Muscle of leg (tissue), 11 donors: ENCODE measurements around the gene PTGDS. TPM values are rescaled to one million over a fixed set of nuclear protein-coding genes. Genes with fewer than 3 reads are reported as not detected.
"Not testable (repeated sequence)": the region's sequence is repeated elsewhere in the genome, so short reads cannot be mapped to it uniquely, and the experiment has no call there.

Source experiments
- DNase-seq: peaks from one replicate; pipeline ENCODE4 v3.0.0; 2013
- H3K27ac ChIP-seq: one replicate; pipeline ENCODE4 v1.5.1; 2013; ENCODE audit warnings: mild to moderate bottlenecking, low read length, control low read depth
- H3K27me3 ChIP-seq: one replicate; pipeline ENCODE4 v1.6.1; 2013; ENCODE audit warnings: low read length; ENCODE audit not compliant: control insufficient read depth, insufficient read depth
- H3K36me3 ChIP-seq: one replicate; pipeline ENCODE4 v1.6.1; 2013; ENCODE audit warnings: low read length; ENCODE audit not compliant: control insufficient read depth, insufficient read depth
- H3K4me1 ChIP-seq: one replicate; pipeline ENCODE4 v1.6.1; 2013; ENCODE audit warnings: low read length; ENCODE audit not compliant: control insufficient read depth, insufficient read depth
- H3K4me3 ChIP-seq: one replicate; pipeline ENCODE4 v1.5.1; 2013; ENCODE audit warnings: low read length, control low read depth
- H3K9me3 ChIP-seq: replicated peaks from 2 replicates; pipeline ENCODE4 v1.6.1; 2013; ENCODE audit warnings: low read depth, low read length; ENCODE audit not compliant: control insufficient read depth
- WGBS: methylation state at CpG from one replicate; pipeline ENCODE4 v1.1.5; 2013; ENCODE audit warnings: missing lambda C conversion rate; ENCODE audit not compliant: insufficient coverage; 5-methylcytosine and 5-hydroxymethylcytosine counted together
- polyA plus RNA-seq, 8 donors: library from polyadenylated mRNA; unstranded; fragments of 120-200 nt; gene quantifications; one replicate each; pipeline versions ENCODE4 v1.2.1 to v1.2.3, GENCODE V29; 2013; ENCODE audit warnings: inconsistent platforms in 1 of 8, low replicate concordance in 1 of 8; ENCODE audit not compliant: insufficient read length in 8 of 8, insufficient read depth in 1 of 8
- total RNA-seq: library from RNA; stranded (reverse); fragments of 120-200 nt; gene quantifications from one replicate; pipeline ENCODE4 v1.2.4, GENCODE V29; 2013

The PTGDS gene
- total and polyA plus RNA-seq, 9 donors: 2.8 to 15.9 (median 7.2) TPM

DNA sequence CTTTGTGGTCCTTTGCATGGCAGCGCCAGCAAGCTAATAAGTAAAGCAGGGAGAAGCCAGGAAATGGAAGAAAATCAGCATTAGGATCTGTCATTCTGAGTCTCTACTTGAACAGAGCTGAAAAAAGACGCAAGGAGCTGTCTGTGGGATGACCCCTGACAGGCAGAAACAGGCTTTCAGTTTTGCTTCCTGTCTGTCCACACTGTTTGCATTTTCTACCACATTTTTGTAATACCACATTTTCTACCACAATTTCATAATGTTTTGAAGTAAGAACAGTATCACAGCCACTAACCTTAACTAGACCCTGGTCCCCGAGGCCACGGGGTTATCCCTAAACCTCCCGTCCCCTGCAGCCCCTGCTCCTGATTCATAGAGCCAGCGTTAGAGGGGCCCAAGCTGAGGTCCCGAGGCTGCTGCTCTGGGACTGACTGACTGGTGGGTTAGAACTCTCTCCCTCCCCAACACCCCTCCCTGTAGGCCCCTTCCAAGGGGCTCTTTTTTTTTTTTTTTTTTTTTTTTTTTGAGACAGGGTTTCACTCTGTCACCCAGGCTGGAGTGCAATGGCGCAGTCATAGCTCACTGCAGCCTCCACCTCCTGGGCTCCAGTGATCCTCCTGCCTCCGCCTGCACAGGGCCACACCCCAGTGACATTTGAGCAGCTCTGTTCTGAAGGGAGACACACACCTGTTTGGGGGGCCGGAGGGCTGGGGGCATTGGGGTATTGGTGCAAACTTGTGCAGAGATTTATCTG, 23.1 kb downstream of the PTGDS start:
- 67% methylated on average over 7 of the region's 10 CpGs for WGBS
- Histone ChIP-seq H3K27ac (peak overlapping the region; percentile 13), H3K27me3 (peaks cover 25% of the 10 kb centered on the region), H3K4me3 (no peak overlapping the region), H3K9me3 (no peaks in the 10 kb centered on the region), H3K4me1 (peaks cover 16% of the 10 kb centered on the region), H3K36me3 (no peaks in the 10 kb centered on the region)
- no peak for DNase-seq

DNA sequence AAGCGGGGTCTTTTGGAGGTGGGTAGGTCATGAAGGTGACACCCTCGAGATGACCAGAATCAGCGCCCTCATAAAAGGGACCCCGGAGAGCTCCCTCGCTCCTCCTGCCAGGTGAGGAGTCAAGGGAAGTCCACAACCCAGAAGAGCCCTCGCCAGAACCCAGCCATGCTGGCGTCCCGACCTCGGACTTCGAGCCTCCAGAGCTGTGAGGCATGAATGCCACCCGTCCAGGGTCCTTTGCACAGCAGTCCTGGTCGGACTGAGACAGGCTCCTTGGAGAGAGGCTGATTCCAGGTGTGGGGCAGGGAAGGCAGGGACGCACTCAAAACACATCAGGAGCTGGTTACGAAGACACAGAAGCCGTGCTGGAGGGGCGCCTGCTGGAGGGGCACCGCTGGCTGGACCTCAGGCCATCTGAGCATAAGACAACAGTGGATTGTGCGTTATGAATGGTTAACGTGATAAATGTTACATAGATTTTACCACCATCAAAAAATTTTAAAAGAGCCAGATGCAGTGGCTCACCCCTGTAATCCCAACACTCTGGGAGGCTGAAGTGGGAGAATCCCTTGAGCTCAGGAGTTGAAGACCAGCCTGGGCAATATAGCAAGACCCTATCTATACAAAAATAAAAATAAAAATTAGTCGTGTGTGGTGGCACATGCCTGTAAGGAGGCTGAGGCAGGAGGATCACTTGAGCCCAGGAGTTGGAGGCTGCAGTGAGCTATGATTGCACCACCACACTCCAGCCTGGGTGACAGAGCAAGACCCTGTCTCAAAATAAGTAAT, 24.7 kb downstream of the PTGDS start:
- 75% methylated on average over 13 of the region's 20 CpGs for WGBS

DNA sequence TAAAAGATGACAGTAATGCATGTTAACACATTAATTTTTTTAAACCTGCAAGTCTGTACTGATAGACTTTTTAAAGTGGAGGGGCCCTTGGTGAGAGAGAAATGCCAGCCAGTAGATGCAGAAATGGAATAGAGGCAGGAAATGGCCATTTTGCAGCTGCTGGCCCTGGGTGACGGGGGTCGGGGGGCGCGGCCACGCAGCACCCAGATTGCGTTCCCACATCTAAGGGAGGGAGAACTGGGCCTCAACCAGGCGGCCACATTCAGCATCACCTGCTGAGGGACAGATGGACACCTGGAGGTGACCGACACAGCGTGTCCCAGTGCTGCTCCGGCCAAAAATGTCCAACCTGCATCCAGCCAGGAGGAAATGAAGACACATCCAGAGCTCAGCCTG, 25.3 kb downstream of the PTGDS start:
- H3K36me3 ChIP-seq: no peaks in the 10 kb centered on the region
- H3K4me1 ChIP-seq: peaks cover 14% of the 10 kb centered on the region
- H3K27ac ChIP-seq: no peak overlapping the region
- no peaks in the 10 kb centered on the region for H3K9me3 ChIP-seq
- DNase-seq: no peak
- WGBS: 70% methylated on average over 10 of the region's 10 CpGs
- H3K27me3 ChIP-seq: peaks cover 3% of the 10 kb centered on the region
- no peak overlapping the region for H3K4me3 ChIP-seq

More for the DNA sequence above, 24.7 kb downstream of the PTGDS start:
- no peak for DNase-seq
- Histone ChIP-seq H3K27me3 (peaks cover 9% of the 10 kb centered on the region), H3K27ac (no peak overlapping the region), H3K9me3 (no peaks in the 10 kb centered on the region), H3K4me3 (no peak overlapping the region), H3K36me3 (no peaks in the 10 kb centered on the region), H3K4me1 (peaks cover 8% of the 10 kb centered on the region)

DNA sequence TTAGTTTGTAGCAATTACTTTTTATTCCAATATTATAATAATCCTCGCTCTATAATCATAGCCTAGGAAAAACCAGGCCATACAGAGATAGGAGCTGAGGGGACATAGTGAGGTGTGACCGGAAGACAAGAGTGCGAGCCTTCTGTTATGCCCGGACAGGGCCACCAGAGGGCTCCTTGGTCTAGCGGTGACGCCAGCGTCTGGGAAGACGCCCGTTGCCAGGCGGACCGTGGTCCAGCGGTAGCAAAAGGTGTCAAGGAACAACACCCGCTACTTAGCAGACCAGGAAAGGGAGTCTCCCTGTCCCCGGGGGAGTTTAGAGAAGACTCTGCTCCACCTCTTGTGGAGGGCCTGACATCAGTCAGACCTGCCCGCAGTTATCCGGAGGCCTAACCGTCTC, 27.0 kb downstream of the PTGDS start:
- H3K4me1 ChIP-seq: peaks cover 22% of the 10 kb centered on the region
- not testable (repeated sequence) for H3K36me3 ChIP-seq, H3K27me3 ChIP-seq, H3K4me3 ChIP-seq, DNase-seq, H3K27ac ChIP-seq, H3K9me3 ChIP-seq
- WGBS: 24% methylated on average over 11 of the region's 17 CpGs

DNA sequence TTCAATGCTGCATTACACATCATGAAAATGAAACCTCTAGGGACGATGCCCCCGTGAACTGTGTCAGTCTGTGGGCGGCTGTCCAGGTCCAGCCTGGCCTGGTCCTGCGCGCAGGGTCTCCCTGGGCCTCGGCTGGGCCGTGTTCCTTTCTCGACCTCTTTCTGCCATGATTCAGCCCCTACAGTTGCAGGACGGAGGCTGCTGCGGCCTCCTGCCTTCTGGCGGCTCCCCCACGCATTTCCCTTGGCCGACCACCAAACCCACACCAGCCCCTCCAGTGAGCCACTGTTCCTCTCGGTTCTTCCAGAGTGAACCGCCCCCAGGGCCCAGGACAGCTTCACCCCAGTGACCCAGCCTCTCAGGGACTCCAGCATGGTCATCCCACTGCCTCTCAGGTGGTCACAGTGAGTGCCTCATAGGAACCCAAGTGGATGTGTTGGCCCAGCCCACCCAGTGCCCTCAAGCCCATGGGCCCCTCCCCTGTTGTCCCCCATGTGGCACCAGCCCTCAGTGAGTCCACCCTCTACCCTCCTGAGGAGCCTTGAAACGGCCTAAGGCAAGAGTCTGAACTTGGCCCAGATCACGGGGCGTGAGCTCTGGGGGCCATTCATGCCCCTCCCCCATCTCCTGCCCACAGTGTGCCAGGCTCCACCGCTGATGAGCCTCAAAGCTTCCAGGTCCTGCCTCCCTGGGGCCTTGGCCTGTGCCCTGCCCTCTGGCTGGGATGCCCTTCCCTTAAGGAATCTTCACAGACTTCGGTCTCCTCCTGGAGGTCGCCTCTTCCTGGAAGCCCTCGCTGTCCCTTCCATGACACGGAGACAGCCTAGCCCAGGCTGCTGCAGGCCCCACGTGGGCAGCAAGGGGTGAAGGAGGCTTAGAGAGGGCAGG, 29.1 kb downstream of the PTGDS start:
- 53% methylated on average over 21 of the region's 24 CpGs for WGBS
- H3K36me3 ChIP-seq: peaks cover 9% of the 10 kb centered on the region
- H3K4me1 ChIP-seq: peaks cover 22% of the 10 kb centered on the region
- no peak overlapping the region for H3K4me3 ChIP-seq
- DNase-seq: no peak
- no peaks in the 10 kb centered on the region for H3K27me3 ChIP-seq
- H3K27ac ChIP-seq: no peak overlapping the region
- H3K9me3 ChIP-seq: no peaks in the 10 kb centered on the region

DNA sequence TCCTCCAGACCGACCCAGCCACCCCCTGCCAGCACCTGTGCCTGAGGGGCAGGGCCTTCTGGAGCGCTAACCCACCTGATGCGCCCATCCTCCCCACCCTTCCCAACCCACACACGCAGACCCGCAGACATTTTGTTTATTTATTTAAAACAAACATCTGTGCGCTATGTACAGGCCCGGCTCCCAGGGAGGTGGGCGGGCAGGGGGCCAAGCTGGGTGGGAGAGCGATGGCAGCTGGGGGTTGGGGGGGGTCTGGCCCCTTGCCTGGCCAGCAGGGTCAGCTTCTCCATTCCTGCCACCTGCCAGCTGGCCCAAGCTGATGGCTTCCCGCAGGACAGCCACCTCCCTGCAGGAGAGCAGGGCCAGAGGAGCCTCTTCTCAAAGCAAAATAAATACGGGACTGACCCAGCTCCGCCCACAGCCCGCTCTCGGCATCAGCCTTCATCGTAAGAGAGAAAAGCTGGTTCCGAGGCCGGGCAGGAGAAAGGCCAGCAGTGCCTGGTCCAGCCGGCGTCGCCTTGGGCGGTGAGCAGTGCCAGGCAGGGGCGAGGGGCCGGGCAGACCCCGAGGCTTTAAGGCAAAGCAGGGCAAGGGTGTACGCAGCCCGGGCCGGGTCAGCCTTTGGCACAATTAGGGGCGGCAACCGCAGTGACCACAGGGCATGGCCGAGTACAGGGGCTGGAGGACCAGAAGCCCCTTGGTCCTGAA, 30.0 kb downstream of the PTGDS start:
- H3K4me1 ChIP-seq: peaks cover 22% of the 10 kb centered on the region
- DNase-seq: peak; percentile 57
- WGBS: 59% methylated on average over 21 of the region's 30 CpGs
- H3K27me3 ChIP-seq: no peaks in the 10 kb centered on the region
- no peak overlapping the region for H3K4me3 ChIP-seq
- H3K9me3 ChIP-seq: no peaks in the 10 kb centered on the region
- peaks cover 15% of the 10 kb centered on the region for H3K36me3 ChIP-seq
- no peak overlapping the region for H3K27ac ChIP-seq

DNA sequence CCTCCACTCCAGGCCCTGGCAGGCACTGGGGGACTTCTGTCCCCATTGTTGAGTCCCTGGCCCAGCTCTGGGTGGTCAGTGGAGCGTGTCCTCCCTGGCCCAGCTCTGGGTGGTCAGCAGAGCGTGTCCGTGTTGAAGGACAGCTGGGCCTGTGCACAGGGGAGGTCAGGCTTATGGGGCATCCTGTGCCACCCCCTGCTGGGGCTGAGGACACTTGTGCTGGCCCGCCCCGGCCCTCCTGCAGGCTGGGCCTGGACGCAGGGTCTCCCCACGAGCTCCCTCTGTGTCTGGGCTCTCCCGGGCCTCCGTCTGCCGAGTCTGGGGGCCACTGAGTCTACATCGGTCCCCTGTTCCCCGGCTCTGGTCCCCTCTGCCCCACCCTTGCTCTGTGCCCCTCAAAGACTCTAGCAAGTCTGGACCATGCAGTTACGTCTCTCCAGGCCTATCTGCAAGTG, 30.5 kb downstream of the PTGDS start:
- no peak overlapping the region for H3K4me3 ChIP-seq
- no peak overlapping the region for H3K27ac ChIP-seq
- 71% methylated on average over 12 of the region's 13 CpGs for WGBS
- peaks cover 20% of the 10 kb centered on the region for H3K36me3 ChIP-seq
- no peaks in the 10 kb centered on the region for H3K27me3 ChIP-seq
- no peaks in the 10 kb centered on the region for H3K9me3 ChIP-seq
- no peak for DNase-seq
- peaks cover 22% of the 10 kb centered on the region for H3K4me1 ChIP-seq

DNA sequence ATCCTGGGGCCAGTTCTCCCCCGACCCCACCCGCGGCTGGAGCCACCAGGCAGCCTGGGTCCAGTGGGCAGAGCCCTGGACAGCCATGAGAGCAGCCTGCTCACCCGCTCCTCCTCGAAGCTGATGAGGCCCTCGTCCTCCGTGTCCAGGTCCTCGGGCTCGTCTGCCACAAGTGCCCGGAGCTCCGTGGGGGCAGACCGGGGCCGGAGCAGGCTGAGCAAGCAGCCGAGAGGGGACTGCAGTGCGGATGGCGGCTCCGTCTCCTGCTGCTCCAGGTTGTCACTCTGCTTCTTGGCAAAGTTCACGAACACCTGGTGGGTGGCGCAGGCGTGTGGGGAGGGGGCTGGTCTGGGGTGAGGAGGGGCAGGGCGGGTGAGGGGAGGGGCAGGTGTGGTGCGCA, 31.0 kb downstream of the PTGDS start:
- Histone ChIP-seq H3K27me3 (no peaks in the 10 kb centered on the region), H3K9me3 (no peaks in the 10 kb centered on the region), H3K4me3 (no peak overlapping the region), H3K27ac (no peak overlapping the region), H3K4me1 (peaks cover 22% of the 10 kb centered on the region), H3K36me3 (peaks cover 20% of the 10 kb centered on the region)
- WGBS: 80% methylated on average over 20 of the region's 22 CpGs
- no peak for DNase-seq

DNA sequence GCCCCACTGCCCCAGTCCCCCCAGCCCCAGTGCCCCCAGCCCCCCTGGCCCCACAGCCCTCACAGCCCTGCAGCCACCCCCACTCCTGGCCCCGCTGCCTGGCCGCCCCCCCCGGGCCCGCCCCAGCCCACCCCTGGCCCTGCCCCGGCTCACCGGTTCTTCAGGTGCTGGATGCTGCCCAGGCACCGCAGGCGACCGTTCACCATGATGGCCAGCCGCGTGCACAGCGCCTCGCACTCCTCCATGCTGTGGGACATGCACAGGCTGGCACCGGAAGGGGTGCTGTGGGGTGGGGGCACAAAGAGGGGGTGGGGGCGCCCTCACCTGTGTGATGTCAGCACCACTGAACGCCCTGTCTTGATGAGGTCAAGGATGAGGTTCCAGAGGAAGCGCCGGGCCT, 31.9 kb downstream of the PTGDS start:
- peaks cover 22% of the 10 kb centered on the region for H3K4me1 ChIP-seq
- H3K36me3 ChIP-seq: peaks cover 26% of the 10 kb centered on the region
- DNase-seq: no peak
- no peaks in the 10 kb centered on the region for H3K9me3 ChIP-seq
- no peak overlapping the region for H3K4me3 ChIP-seq
- H3K27me3 ChIP-seq: no peaks in the 10 kb centered on the region
- WGBS: 82% methylated on average over 12 of the region's 18 CpGs
- H3K27ac ChIP-seq: no peak overlapping the region
